ENCODE measurements around the gene HOXA4.

Gene HOXA4

DNA sequence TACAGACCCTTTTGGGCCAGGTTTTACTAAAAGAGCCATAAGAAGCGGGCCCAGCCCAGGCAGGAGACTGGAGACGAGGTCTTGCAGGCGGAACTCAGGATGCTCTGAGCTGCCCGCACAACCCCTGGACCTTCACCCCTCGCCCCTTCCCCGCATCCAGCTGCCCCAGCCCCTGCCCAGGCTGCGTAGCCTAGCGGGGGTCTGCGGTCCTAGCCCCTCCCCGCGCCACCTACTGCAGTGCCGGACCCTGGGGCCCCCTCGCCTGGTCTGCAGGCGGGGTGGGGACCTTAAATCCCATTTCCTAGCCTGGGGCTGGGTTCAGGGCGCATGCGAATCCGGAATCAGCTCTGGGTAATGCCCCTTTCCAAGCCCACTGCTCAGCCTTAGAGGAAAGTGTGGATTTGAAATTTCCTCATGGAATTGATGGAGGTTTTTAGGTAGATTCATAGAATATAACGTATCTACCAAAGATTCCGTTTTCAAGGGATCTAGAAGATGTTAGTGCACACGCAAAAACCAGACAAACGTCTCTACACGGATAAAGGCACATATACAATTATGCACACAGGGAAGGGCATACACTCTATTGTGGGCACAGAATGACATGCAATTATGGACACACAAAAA is 22.4 kb upstream of the HOXA4 start:
- Histone ChIP-seq H3K79me2 (ENCODE audit: insufficient read depth, low read length) (peaks cover 100% of the 10 kb centered on the region), H2AFZ (ENCODE audit: low read length) (no peak overlapping the region), H3K27me3 (ENCODE audit: insufficient read depth, low read length, poor library complexity, severe bottlenecking) (peaks cover 35% of the 10 kb centered on the region), H3K9me3 (ENCODE audit: insufficient read depth, low read depth, low read length) (no peaks in the 10 kb centered on the region), H3K4me3 (ENCODE audit: low read length, poor library complexity, severe bottlenecking) (peak overlapping the region; percentile 94), H3K9ac (ENCODE audit: low read depth, low read length, poor library complexity, severe bottlenecking) (peak overlapping the region; percentile 99), H3K4me1 (ENCODE audit: insufficient read depth, low read length, poor library complexity, severe bottlenecking) (peaks cover 21% of the 10 kb centered on the region), H3K36me3 (ENCODE audit: insufficient read depth, low read length) (peaks cover 24% of the 10 kb centered on the region; the same call in 1 of the 2 replicates), H3K4me2 (ENCODE audit: low read depth, low read length, poor library complexity, severe bottlenecking) (peak overlapping the region; percentile 91), H3K9me2 (replicated peaks; ENCODE audit: low read depth, low read length) (no peaks in the 10 kb centered on the region), H3F3A (ENCODE audit: low read depth) (no peaks in the 10 kb centered on the region), H4K20me1 (ENCODE audit: insufficient read depth, low read length, poor library complexity, severe bottlenecking) (peaks cover 42% of the 10 kb centered on the region)
- no peak for TF ChIP-seq EZH2phosphoT487 (IDR thresholded peaks at IDR 0.05; ENCODE audit: borderline replicate concordance)
- TF ChIP-seq, protein P1, sequence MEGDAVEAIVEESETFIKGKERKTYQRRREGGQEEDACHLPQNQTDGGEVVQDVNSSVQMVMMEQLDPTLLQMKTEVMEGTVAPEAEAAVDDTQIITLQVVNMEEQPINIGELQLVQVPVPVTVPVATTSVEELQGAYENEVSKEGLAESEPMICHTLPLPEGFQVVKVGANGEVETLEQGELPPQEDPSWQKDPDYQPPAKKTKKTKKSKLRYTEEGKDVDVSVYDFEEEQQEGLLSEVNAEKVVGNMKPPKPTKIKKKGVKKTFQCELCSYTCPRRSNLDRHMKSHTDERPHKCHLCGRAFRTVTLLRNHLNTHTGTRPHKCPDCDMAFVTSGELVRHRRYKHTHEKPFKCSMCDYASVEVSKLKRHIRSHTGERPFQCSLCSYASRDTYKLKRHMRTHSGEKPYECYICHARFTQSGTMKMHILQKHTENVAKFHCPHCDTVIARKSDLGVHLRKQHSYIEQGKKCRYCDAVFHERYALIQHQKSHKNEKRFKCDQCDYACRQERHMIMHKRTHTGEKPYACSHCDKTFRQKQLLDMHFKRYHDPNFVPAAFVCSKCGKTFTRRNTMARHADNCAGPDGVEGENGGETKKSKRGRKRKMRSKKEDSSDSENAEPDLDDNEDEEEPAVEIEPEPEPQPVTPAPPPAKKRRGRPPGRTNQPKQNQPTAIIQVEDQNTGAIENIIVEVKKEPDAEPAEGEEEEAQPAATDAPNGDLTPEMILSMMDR (conservative IDR thresholded peaks at IDR 0.05; ENCODE audit: low read length) = no peak

DNA sequence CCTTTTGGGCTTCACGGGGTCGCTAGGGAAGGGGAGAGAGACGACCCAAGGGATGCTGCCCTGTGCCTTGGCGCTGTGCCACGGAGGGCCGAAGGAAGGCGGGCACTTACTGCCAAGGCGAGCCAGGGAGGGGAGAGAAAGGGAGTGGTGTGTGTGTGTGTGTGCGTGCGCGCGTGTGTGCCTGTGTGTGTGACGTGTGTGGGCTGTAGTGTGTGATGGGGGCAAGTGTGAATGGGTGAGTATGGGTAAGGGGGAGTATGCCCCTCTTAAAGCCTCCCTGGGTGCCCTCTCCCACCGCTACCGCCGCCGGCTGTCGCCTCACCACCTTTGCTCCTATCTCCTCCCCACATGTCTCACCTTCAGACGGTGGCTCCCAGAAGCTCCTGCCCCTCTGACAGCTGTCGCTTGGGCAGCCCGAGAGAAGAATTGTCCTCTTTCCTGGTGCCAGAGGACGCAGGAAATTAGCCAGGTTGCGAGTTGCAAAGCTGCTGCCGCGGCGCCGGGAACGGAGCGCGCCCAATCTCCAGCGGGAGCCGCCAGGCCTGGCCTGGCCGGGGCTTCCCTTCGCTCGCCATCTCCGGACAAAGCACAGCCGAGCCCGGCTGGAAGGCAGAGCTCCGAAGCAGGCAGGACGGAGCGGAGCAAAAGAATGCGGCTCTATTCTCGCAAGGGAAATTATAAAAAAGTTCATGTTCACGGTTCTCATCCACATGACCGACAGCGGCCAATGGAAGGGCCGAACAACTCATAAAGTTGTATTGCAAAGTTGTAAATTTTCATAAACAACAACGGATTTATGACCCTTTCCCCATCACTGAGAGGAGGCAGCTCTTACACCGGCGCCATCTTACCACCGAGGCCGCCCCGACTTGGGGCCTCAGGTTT is 21.6 kb upstream of the HOXA4 start, which contains the start of gene HOXA3:
Gene HOXA3 (minus strand): TSS at position 653 of the 885 bp plus-strand sequence. CDS start 41,943 bp downstream, outside the sequence.
- peaks cover 25% of the 10 kb centered on the region for H3K4me1 ChIP-seq (ENCODE audit: insufficient read depth, low read length, poor library complexity, severe bottlenecking)
- TF ChIP-seq, protein P1 (conservative IDR thresholded peaks at IDR 0.05; ENCODE audit: low read length) = no peak
- no peak for TF ChIP-seq EZH2phosphoT487 (IDR thresholded peaks at IDR 0.05; ENCODE audit: borderline replicate concordance)
- H2AFZ ChIP-seq (ENCODE audit: low read length) = no peak within 1 kb of the TSS
- peaks cover 49% of the 10 kb centered on the region for H4K20me1 ChIP-seq (ENCODE audit: insufficient read depth, low read length, poor library complexity, severe bottlenecking)
- H3K36me3 ChIP-seq (ENCODE audit: insufficient read depth, low read length) = peaks cover 29% of the 10 kb centered on the region
- H3K9ac ChIP-seq (ENCODE audit: low read depth, low read length, poor library complexity, severe bottlenecking) = peak within 1 kb of the TSS; percentile 99
- H3K4me3 ChIP-seq (ENCODE audit: low read length, poor library complexity, severe bottlenecking) = peak within 1 kb of the TSS; percentile 94
- no peaks in the 10 kb centered on the region for H3K9me2 ChIP-seq (replicated peaks; ENCODE audit: low read depth, low read length)
- no peaks in the 10 kb centered on the region for H3K9me3 ChIP-seq (ENCODE audit: insufficient read depth, low read depth, low read length)
- H3K4me2 ChIP-seq (ENCODE audit: low read depth, low read length, poor library complexity, severe bottlenecking) = peak within 1 kb of the TSS; percentile 91
- no peaks in the 10 kb centered on the region for H3F3A ChIP-seq (ENCODE audit: low read depth)
- peaks cover 100% of the 10 kb centered on the region for H3K79me2 ChIP-seq (ENCODE audit: insufficient read depth, low read length)
- H3K27me3 ChIP-seq (ENCODE audit: insufficient read depth, low read length, poor library complexity, severe bottlenecking) = peaks cover 35% of the 10 kb centered on the region

DNA sequence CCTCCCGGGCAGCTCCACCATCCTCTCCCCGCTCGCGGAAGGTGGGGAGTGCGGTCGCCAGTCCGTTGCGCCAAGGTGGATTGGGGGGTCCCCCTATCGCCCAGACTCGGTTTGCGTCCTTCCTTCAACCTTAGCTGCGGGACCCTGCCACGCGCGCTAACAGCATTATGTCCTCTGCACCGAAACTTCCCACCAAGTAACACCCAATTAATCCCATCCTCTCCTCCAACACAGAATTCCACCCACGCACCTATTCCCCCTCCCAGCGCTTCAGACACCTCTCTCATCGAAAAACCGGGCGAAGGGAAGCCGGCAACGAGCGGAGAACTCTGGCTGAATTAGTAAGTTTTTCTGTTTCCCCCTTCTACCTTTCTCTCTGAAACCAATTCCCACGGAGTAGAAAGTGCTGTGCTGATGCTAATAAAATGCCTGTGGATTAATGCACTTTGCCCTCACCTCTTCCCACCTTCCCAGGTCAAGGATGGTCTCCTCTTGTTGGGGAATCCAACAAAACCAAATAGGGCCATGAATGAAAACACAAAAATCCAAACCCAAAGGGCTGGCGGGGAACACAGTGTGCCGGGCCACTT is 20.9 kb upstream of the HOXA4 start:
- no peak overlapping the region for H2AFZ ChIP-seq (ENCODE audit: low read length)
- peak overlapping the region; percentile 94 for H3K4me3 ChIP-seq (ENCODE audit: low read length, poor library complexity, severe bottlenecking)
- peaks cover 100% of the 10 kb centered on the region for H3K79me2 ChIP-seq (ENCODE audit: insufficient read depth, low read length)
- peak overlapping the region; percentile 99 for H3K9ac ChIP-seq (ENCODE audit: low read depth, low read length, poor library complexity, severe bottlenecking)
- H3K36me3 ChIP-seq (ENCODE audit: insufficient read depth, low read length) = peaks cover 36% of the 10 kb centered on the region
- no peaks in the 10 kb centered on the region for H3F3A ChIP-seq (ENCODE audit: low read depth)
- peaks cover 35% of the 10 kb centered on the region for H3K27me3 ChIP-seq (ENCODE audit: insufficient read depth, low read length, poor library complexity, severe bottlenecking)
- peak overlapping the region; percentile 91 for H3K4me2 ChIP-seq (ENCODE audit: low read depth, low read length, poor library complexity, severe bottlenecking)
- no peaks in the 10 kb centered on the region for H3K9me2 ChIP-seq (replicated peaks; ENCODE audit: low read depth, low read length)
- peaks cover 56% of the 10 kb centered on the region for H4K20me1 ChIP-seq (ENCODE audit: insufficient read depth, low read length, poor library complexity, severe bottlenecking)
- peaks cover 32% of the 10 kb centered on the region for H3K4me1 ChIP-seq (ENCODE audit: insufficient read depth, low read length, poor library complexity, severe bottlenecking)
- H3K9me3 ChIP-seq (ENCODE audit: insufficient read depth, low read depth, low read length) = no peaks in the 10 kb centered on the region
- TF ChIP-seq EZH2phosphoT487 (IDR thresholded peaks at IDR 0.05; ENCODE audit: borderline replicate concordance) = no peak
- TF ChIP-seq, protein P1 (conservative IDR thresholded peaks at IDR 0.05; ENCODE audit: low read length) = no peak

Measured in Loucy (cell line).